Trophoblast cell (in vitro differentiated cells and primary cell): ENCODE data around the gene PPP1R12B.
"Not testable (repeated sequence)": the region's sequence is repeated elsewhere in the genome, so short reads cannot be mapped to it uniquely, and the experiment has no call there.

ENCODE experiments used
- DNase-seq, 2 donors: peaks; one replicate each; pipeline ENCODE4 v3.0.0-alpha.2; 2016
- H2AFZ ChIP-seq: 2 replicates; pipeline ENCODE4 v1.6.1; 2013; ENCODE audit warnings: low read length, moderate library complexity, mild to moderate bottlenecking; ENCODE audit not compliant: insufficient read depth, poor library complexity
- H2AK5ac ChIP-seq: 2 replicates; pipeline ENCODE4 v1.6.1; 2013; ENCODE audit warnings: mild to moderate bottlenecking, low read length
- H2BK120ac ChIP-seq: 2 replicates; pipeline ENCODE4 v1.6.1; 2013; ENCODE audit warnings: low read length, mild to moderate bottlenecking, moderate library complexity; ENCODE audit not compliant: insufficient read depth, poor library complexity
- H2BK12ac ChIP-seq: 2 replicates; pipeline ENCODE4 v1.6.1; 2013; ENCODE audit warnings: mild to moderate bottlenecking, low read length, moderate library complexity
- H2BK5ac ChIP-seq: 2 replicates; pipeline ENCODE4 v1.6.1; 2013; ENCODE audit warnings: low read length, low read depth, moderate library complexity, mild to moderate bottlenecking; ENCODE audit not compliant: poor library complexity
- H3K14ac ChIP-seq: 2 replicates; pipeline ENCODE4 v1.6.1; 2013; ENCODE audit warnings: mild to moderate bottlenecking, low read length
- H3K18ac ChIP-seq: 2 replicates; pipeline ENCODE4 v1.6.1; 2013; ENCODE audit warnings: mild to moderate bottlenecking, low read length
- H3K23ac ChIP-seq: 2 replicates; pipeline ENCODE4 v1.6.1; 2013; ENCODE audit warnings: low read length
- H3K27ac ChIP-seq: 2 replicates; pipeline ENCODE4 v1.5.1; 2013; ENCODE audit warnings: low read depth, mild to moderate bottlenecking, inconsistent platforms, low read length, moderate library complexity
- H3K27me3 ChIP-seq: 2 replicates; pipeline ENCODE4 v1.6.1; 2013; ENCODE audit warnings: inconsistent platforms, mild to moderate bottlenecking, low read length, moderate library complexity; ENCODE audit not compliant: insufficient read depth
- H3K36me3 ChIP-seq, 2 experiments: 1 replicate in 1 of 2; 2 replicates in 1 of 2; pipeline ENCODE4 v1.6.1; 2013; ENCODE audit warnings: low read length in 2 of 2, mild to moderate bottlenecking in 2 of 2, moderate library complexity in 1 of 2; ENCODE audit not compliant: insufficient read depth in 2 of 2, control insufficient read depth in 1 of 2
- H3K4ac ChIP-seq: 2 replicates; pipeline ENCODE4 v1.6.1; 2013; ENCODE audit warnings: low read depth, mild to moderate bottlenecking, low read length, moderate library complexity
- H3K4me1 ChIP-seq, 2 experiments: 1 replicate in 1 of 2; 2 replicates in 1 of 2; pipeline ENCODE4 v1.6.1; 2013; ENCODE audit warnings: low read length in 2 of 2, mild to moderate bottlenecking in 2 of 2, moderate library complexity in 1 of 2; ENCODE audit not compliant: insufficient read depth in 2 of 2, control insufficient read depth in 1 of 2
- H3K4me2 ChIP-seq: 2 replicates; pipeline ENCODE4 v1.6.1; 2013; ENCODE audit warnings: inconsistent platforms, mild to moderate bottlenecking, low read length, moderate library complexity
- H3K4me3 ChIP-seq: 2 replicates; pipeline ENCODE4 v1.5.1; 2013; ENCODE audit warnings: mild to moderate bottlenecking, low read depth, low read length, inconsistent platforms
- H3K79me1 ChIP-seq: one replicate; pipeline ENCODE4 v1.6.1; 2013; ENCODE audit warnings: low read length
- H3K79me2 ChIP-seq: 2 replicates; pipeline ENCODE4 v1.6.1; 2013; ENCODE audit warnings: low read length, mild to moderate bottlenecking; ENCODE audit not compliant: control insufficient read depth, insufficient read depth, poor library complexity
- H3K9ac ChIP-seq: 2 replicates; pipeline ENCODE4 v1.6.1; 2013; ENCODE audit warnings: mild to moderate bottlenecking, low read length
- H3K9me3 ChIP-seq: 2 replicates; pipeline ENCODE4 v1.6.1; 2013; ENCODE audit warnings: low read depth, mild to moderate bottlenecking, control low read depth, inconsistent platforms, low read length; ENCODE audit not compliant: insufficient read depth
- H4K12ac ChIP-seq: 2 replicates; pipeline ENCODE4 v1.6.1; 2013; ENCODE audit warnings: low read depth, mild to moderate bottlenecking, low read length, moderate library complexity
- H4K8ac ChIP-seq: 2 replicates; pipeline ENCODE4 v1.6.1; 2013; ENCODE audit warnings: low read depth, mild to moderate bottlenecking, low read length, moderate library complexity
- H4K91ac ChIP-seq: one replicate; pipeline ENCODE4 v1.6.1; 2013; ENCODE audit warnings: low read depth, mild to moderate bottlenecking, low read length, moderate library complexity
- WGBS: extraction: QIAGEN DNeasy Blood & Tissue Kit; methylation state at CpG from one replicate; pipeline ENCODE4 v1.1.7; 2013; ENCODE audit warnings: missing lambda C conversion rate; ENCODE audit not compliant: insufficient read length, insufficient coverage; ENCODE audit errors: extremely low coverage; 5-methylcytosine and 5-hydroxymethylcytosine counted together

Gene PPP1R12B

DNA sequence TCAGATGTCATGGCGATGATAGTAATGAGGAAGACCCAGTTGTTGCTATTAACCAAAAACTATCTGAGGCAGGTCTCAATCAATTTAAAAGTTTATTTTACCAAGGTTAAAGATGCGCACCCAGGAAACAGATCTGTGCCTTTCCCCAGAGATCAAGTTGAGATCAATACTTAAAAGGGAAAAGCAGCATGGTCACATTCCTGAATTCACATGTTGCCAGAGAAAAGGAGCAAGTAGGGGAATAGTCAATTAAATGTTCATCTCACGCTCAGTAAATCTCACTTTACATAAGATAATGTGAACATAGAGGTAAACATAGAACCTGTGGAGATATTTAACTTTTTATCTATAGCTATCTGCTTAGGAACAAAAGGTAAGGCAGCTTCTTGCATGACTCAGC is 71.2 kb downstream of the PPP1R12B start:
- not testable (repeated sequence) for H3K18ac ChIP-seq, H2BK5ac ChIP-seq, H4K8ac ChIP-seq, H3K4me2 ChIP-seq, H3K4me3 ChIP-seq, H3K4me1 ChIP-seq, H3K79me2 ChIP-seq, H2BK12ac ChIP-seq, DNase-seq, H2AK5ac ChIP-seq, H3K23ac ChIP-seq, H4K12ac ChIP-seq, H2AFZ ChIP-seq, H3K36me3 ChIP-seq, H3K9me3 ChIP-seq, H3K27me3 ChIP-seq, H3K79me1 ChIP-seq, H3K27ac ChIP-seq, H3K9ac ChIP-seq, H3K14ac ChIP-seq, H2BK120ac ChIP-seq, H3K4ac ChIP-seq, H4K91ac ChIP-seq
- WGBS: no CpG with 5 or more reads among the region's 3 CpGs

- not testable (repeated sequence) for H3K79me2 ChIP-seq, H2BK12ac ChIP-seq, H3K14ac ChIP-seq, H3K23ac ChIP-seq, H3K4me2 ChIP-seq, H3K18ac ChIP-seq, H2AK5ac ChIP-seq, H2BK120ac ChIP-seq, H3K9ac ChIP-seq, H3K27ac ChIP-seq, H4K91ac ChIP-seq, H3K36me3 ChIP-seq, H2BK5ac ChIP-seq, H4K8ac ChIP-seq, DNase-seq, H3K79me1 ChIP-seq, H3K9me3 ChIP-seq, H2AFZ ChIP-seq, H4K12ac ChIP-seq, H3K4me1 ChIP-seq, H3K4ac ChIP-seq, H3K4me3 ChIP-seq, H3K27me3 ChIP-seq
- 100% methylated on average over 2 of the region's 3 CpGs for WGBS
Observed at GRCh38 chr1:202420422-202421094, 72.1 kb downstream of the PPP1R12B start.

DNA sequence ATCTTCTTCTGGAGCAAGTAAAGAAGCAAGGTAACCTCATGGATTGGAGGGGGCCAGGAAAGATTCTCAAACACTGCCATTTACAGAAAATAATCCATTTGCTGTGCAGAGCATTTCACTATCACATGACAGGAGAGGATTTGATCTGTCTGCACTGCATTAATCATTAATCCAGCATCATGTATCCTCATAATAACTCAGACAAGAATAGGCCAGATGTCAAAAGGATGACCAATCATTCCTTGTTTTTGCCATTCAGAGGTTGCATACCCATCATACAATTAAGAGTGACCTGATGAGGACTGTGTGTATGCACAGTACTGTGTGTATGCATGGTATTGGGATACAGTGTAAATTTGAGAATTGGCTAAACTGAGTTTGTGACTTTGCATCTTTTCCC is 74.2 kb downstream of the PPP1R12B start:
- H3K23ac ChIP-seq, H2AFZ ChIP-seq, H2BK12ac ChIP-seq, H3K4me1 ChIP-seq, H3K79me2 ChIP-seq, H3K18ac ChIP-seq, H4K91ac ChIP-seq, H3K79me1 ChIP-seq, H3K9me3 ChIP-seq, H3K4ac ChIP-seq, H4K12ac ChIP-seq, H4K8ac ChIP-seq, H3K14ac ChIP-seq, H3K9ac ChIP-seq, H3K27ac ChIP-seq, H3K4me2 ChIP-seq, H3K36me3 ChIP-seq, H2AK5ac ChIP-seq, H3K27me3 ChIP-seq, DNase-seq, H2BK5ac ChIP-seq, H2BK120ac ChIP-seq, H3K4me3 ChIP-seq: not testable (repeated sequence)

GRCh38 chr1:202424260-202424659 is 75.8 kb downstream of the PPP1R12B start:
- not testable (repeated sequence) for H3K9ac ChIP-seq, H3K79me2 ChIP-seq, H3K4me1 ChIP-seq, H4K8ac ChIP-seq, H3K27ac ChIP-seq, H4K91ac ChIP-seq, H3K79me1 ChIP-seq, H4K12ac ChIP-seq, H2AK5ac ChIP-seq, H3K18ac ChIP-seq, H3K36me3 ChIP-seq, H2BK5ac ChIP-seq, H3K4ac ChIP-seq, H3K9me3 ChIP-seq, H2BK120ac ChIP-seq, H3K4me2 ChIP-seq, H3K23ac ChIP-seq, H3K14ac ChIP-seq, H2AFZ ChIP-seq, H3K27me3 ChIP-seq, H2BK12ac ChIP-seq, H3K4me3 ChIP-seq
- DNase-seq: peak; percentile 41 to 55
- WGBS: no CpG with 5 or more reads among the region's 5 CpGs
